K562 (cell line): ENCODE measurements around the gene CLPSL1. TPM values are rescaled to one million over a fixed set of nuclear protein-coding genes. Genes with fewer than 3 reads are reported as not detected.

Experiments
- CHD7 ChIP-seq: fragments of 200-600 bp; sonication (generic); IDR thresholded peaks from one replicate; pipeline ENCODE4 v1.6.1; 2012; ENCODE audit warnings: mild to moderate bottlenecking, low read depth, low read length, inconsistent platforms
- E2F6 ChIP-seq, 2 experiments: IDR thresholded peaks; 2 replicates each; pipeline ENCODE4 v1.6.1; 2011; ENCODE audit warnings: borderline replicate concordance in 1 of 2, control low read depth in 1 of 2, low read depth in 1 of 2, low read length in 1 of 2, mild to moderate bottlenecking in 1 of 2, mixed read lengths in 1 of 2, moderate library complexity in 1 of 2; ENCODE audit not compliant: insufficient read depth in 1 of 2, insufficient read length in 1 of 2, poor library complexity in 1 of 2, severe bottlenecking in 1 of 2; ENCODE audit errors: extremely low read depth in 1 of 2
- KDM1A ChIP-seq, 2 experiments: fragments of 450-650 bp; IDR thresholded peaks; 2 replicates each; pipeline ENCODE4 v1.6.1; 2016; ENCODE audit warnings: mild to moderate bottlenecking in 2 of 2
- KLF16 ChIP-seq: IDR thresholded peaks from 2 replicates; pipeline ENCODE4 v1.6.1; 2016; ENCODE audit warnings: antibody characterized with exemption
- MAZ ChIP-seq, 2 experiments: fragments of 450-650 bp in 1 of 2; sonication (generic) in 1 of 2; formaldehyde crosslinking; IDR thresholded peaks in 1 of 2; conservative IDR thresholded peaks in 1 of 2; 2 replicates each; pipeline versions ENCODE4 v1.4.0 to v1.5.0; 2020; ENCODE audit warnings: mild to moderate bottlenecking in 1 of 2, missing genetic modification reagents in 1 of 2
- STAT5A ChIP-seq: IDR thresholded peaks from 2 replicates; pipeline ENCODE4 v1.6.1; 2012; ENCODE audit warnings: low read length, inconsistent platforms, borderline replicate concordance
- U2AF2 ChIP-seq: fragments of 200-400 bp; formaldehyde crosslinking; optimal IDR thresholded peaks from 2 replicates; pipeline ENCODE3; 2017; ENCODE audit warnings: low read depth, mild to moderate bottlenecking, low read length
- XRCC5 ChIP-seq: fragments of 200-400 bp; formaldehyde crosslinking; IDR thresholded peaks from 2 replicates; pipeline ENCODE4 v1.6.1; 2017; ENCODE audit warnings: low read depth, mild to moderate bottlenecking, low read length
- ZBTB49 ChIP-seq: sonication (generic); formaldehyde crosslinking; IDR thresholded peaks from 2 replicates; pipeline ENCODE4 v1.8.0; 2022; ENCODE audit warnings: missing genetic modification reagents, mild to moderate bottlenecking, borderline replicate concordance
- ZNF143 ChIP-seq: sonication (generic); formaldehyde crosslinking; IDR thresholded peaks from 2 replicates; pipeline ENCODE4 v1.9.0; 2022; ENCODE audit warnings: mild to moderate bottlenecking, missing genetic modification reagents
- ZNF668 ChIP-seq: fragments of 250-450 bp; sonication (Bioruptor Pico); IDR thresholded peaks from 2 replicates; pipeline ENCODE4 v1.8.0; 2022; ENCODE audit warnings: mild to moderate bottlenecking, inconsistent platforms
- ZZZ3 ChIP-seq: fragments of 450-650 bp; IDR thresholded peaks from 2 replicates; pipeline ENCODE4 v1.6.1; 2016; ENCODE audit warnings: antibody characterized with exemption, mild to moderate bottlenecking, moderate library complexity
- polyA plus RNA-seq, 8 experiments: library from polyadenylated mRNA; depleted of rRNA in 4 of 8; stranded (reverse) in 5 of 8; unstranded in 3 of 8; fragments of >200 nt; fragmentation: Nextera tagmentation in 2 of 8; fragmentation: Illumina TruSeq in 1 of 8; extraction: Ambion mirVana in 2 of 8; extraction: Trizol in 1 of 8; gene quantifications; 2 replicates each; pipeline versions ENCODE4 v1.2.1 to v1.2.3, GENCODE V29; 2011 to 2014; ENCODE audit warnings: inconsistent platforms in 1 of 8, missing spikeins in 1 of 8
- total RNA-seq, 7 experiments: library from RNA; depleted of rRNA in 6 of 7; stranded (reverse); fragments of >200 nt in 6 of 7; fragmentation: Illumina TruSeq in 2 of 7; extraction: Trizol in 2 of 7; gene quantifications; 2 replicates each; pipeline versions ENCODE4 v1.2.1 to v1.2.3, GENCODE V29; 2011 to 2021; ENCODE audit warnings: low replicate concordance in 1 of 7

Gene CLPSL1
- total and polyA plus RNA-seq, 9 of the 15 experiments (the other 6 are each of a cell fraction or from before 2014, with no cell fraction given) = not detected

GRCh38 chr6:35737413-35738211 is 43.2 kb upstream of the CLPSL1 start (continued):
- TF ChIP-seq CHD7 (no peak), STAT5A (no peak), ZNF143 (CRISPR knock-in tag) (no peak), E2F6 (IDR thresholded peaks at IDR 0.05; ENCODE audit: borderline replicate concordance in 1 of 2, extremely low read depth in 1 of 2, insufficient read depth in 1 of 2, insufficient read length in 1 of 2, low read depth in 1 of 2, low read length in 1 of 2, poor library complexity in 1 of 2, severe bottlenecking in 1 of 2) (no peak), KDM1A (IDR thresholded peaks at IDR 0.05) (no peak), KLF16 (peak; percentile 62; the same call in 1 of the 2 replicates), MAZ (CRISPR knock-in tag; conservative IDR thresholded peaks at IDR 0.05 in 1 of 2, IDR thresholded peaks at IDR 0.05 in 1 of 2) (no peak), U2AF2 (no peak), XRCC5 (no peak), ZZZ3 (no peak), ZNF668 (CRISPR knock-in tag) (no peak), ZBTB49 (CRISPR knock-in tag) (no peak)
